Measurements from ENCODE around the gene FBXO30. TPM values are rescaled to one million over a fixed set of nuclear protein-coding genes. Genes with fewer than 3 reads are reported as not detected.

FBXO30 gene
- total and polyA plus RNA-seq, 9 of the 15 experiments (the other 6 are each of a cell fraction or from before 2014, with no cell fraction given), result 3.6 to 12.8 (median 7.1) TPM

DNA sequence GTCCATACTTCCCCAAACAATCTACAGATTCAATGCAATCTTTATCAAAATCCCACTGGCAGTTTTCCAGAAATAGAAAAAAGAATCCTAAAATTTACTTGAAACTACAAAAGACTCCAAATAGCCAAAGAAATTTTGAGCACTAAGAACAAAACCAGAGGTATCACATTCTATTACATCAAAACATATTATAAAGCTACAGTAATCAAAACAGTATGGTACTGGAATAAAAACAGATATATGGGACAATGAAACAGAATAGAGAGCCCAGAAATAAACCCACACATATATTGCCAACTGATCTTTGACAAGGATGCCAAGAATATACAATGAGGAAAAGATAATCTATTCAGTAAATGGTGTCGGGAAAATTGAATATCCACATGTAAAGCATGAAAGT lies 46.0 kb upstream of the FBXO30 start (continued):
- TF ChIP-seq, protein P1, sequence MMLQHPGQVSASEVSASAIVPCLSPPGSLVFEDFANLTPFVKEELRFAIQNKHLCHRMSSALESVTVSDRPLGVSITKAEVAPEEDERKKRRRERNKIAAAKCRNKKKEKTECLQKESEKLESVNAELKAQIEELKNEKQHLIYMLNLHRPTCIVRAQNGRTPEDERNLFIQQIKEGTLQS (IDR thresholded peaks at IDR 0.05), result no peak
- TF ChIP-seq, protein P1 (CRISPR knock-in tag; conservative IDR thresholded peaks at IDR 0.05), result no peak
- TF ChIP-seq TGIF2 (CRISPR knock-in tag; IDR thresholded peaks at IDR 0.05) (no peak), ZNF282 (CRISPR knock-in tag; IDR thresholded peaks at IDR 0.05) (no peak), U2AF1 (optimal IDR thresholded peaks at IDR 0.05; ENCODE audit: low read depth, low read length) (no peak)
- TF ChIP-seq, protein P2, sequence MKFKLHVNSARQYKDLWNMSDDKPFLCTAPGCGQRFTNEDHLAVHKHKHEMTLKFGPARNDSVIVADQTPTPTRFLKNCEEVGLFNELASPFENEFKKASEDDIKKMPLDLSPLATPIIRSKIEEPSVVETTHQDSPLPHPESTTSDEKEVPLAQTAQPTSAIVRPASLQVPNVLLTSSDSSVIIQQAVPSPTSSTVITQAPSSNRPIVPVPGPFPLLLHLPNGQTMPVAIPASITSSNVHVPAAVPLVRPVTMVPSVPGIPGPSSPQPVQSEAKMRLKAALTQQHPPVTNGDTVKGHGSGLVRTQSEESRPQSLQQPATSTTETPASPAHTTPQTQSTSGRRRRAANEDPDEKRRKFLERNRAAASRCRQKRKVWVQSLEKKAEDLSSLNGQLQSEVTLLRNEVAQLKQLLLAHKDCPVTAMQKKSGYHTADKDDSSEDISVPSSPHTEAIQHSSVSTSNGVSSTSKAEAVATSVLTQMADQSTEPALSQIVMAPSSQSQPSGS (CRISPR knock-in tag; IDR thresholded peaks at IDR 0.05), result no peak
- TF ChIP-seq, protein P3, sequence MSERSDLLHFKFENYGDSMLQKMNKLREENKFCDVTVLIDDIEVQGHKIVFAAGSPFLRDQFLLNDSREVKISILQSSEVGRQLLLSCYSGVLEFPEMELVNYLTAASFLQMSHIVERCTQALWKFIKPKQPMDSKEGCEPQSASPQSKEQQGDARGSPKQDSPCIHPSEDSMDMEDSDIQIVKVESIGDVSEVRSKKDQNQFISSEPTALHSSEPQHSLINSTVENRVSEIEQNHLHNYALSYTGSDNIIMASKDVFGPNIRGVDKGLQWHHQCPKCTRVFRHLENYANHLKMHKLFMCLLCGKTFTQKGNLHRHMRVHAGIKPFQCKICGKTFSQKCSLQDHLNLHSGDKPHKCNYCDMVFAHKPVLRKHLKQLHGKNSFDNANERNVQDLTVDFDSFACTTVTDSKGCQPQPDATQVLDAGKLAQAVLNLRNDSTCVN (CRISPR knock-in tag; IDR thresholded peaks at IDR 0.05), result no peak

DNA sequence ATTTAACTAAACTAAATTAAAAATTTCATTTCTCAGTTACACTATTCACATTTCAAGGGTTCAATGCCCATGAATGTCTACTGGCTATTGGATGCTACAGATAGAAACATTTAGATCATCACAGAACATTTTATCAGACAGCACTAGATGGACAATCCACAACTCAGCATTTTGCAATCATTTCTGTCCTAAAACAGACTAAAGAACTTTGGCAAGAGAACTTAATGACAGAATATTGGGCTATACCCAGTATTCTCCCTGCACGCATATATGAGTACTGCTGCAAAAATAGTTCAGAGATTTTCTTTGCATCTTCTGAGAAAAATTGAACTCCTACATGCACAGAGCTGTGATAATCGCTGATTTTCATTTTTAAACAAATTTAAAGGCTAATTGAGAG lies 36.1 kb upstream of the FBXO30 start:
- Histone ChIP-seq H3K9me3 (replicated peaks; ENCODE audit: control insufficient read depth, insufficient read depth, low read depth, low read length) (no peaks in the 10 kb centered on the region), H4K20me1 (replicated peaks; ENCODE audit: control insufficient read depth, insufficient read depth, low read length) (no peaks in the 10 kb centered on the region), H3K9me1 (ENCODE audit: control insufficient read depth, insufficient read depth, low read length) (no peaks in the 10 kb centered on the region), H3K27ac (ENCODE audit: extremely low read depth, low read depth, low read length) (no peak overlapping the region), H2AFZ (ENCODE audit: low read depth, low read length) (no peak overlapping the region), H3K9ac (ENCODE audit: insufficient read depth in 1 of 2, low read depth in 2 of 2, low read length in 2 of 2) (no peak overlapping the region), H3K4me1 (replicated peaks in 1 of 2; ENCODE audit: control insufficient read depth in 2 of 2, insufficient read depth in 2 of 2, low read length in 2 of 2) (no peaks in the 10 kb centered on the region), H3K79me2 (ENCODE audit: control insufficient read depth, insufficient read depth, low read length) (no peaks in the 10 kb centered on the region), H3K36me3 (ENCODE audit: control insufficient read depth, insufficient read depth, low read length) (no peaks in the 10 kb centered on the region), H3K27me3 (ENCODE audit: control insufficient read depth in 2 of 2, insufficient read depth in 2 of 2, low read length in 2 of 2) (no peaks in the 10 kb centered on the region), H3K4me3 (no peak overlapping the region), H3K4me2 (ENCODE audit: insufficient read depth, low read length) (no peak overlapping the region)
- no peak for ATAC-seq
- FAIRE-seq, result no peak
- BruUV-seq (replicated peaks), result no TSS peak
- intact Hi-C loops (cut with micrococcal nuclease), result no loop called here
- no peak for DNase-seq (ENCODE audit: extremely low read depth in 1 of 4, low spot score in 3 of 4)
- in situ Hi-C loops (cut with MboI), result no loop called here
- WGBS (ENCODE audit: insufficient coverage, low coverage, missing lambda C conversion rate), result 39% methylated on average over 2 of the region's 2 CpGs
- ChIA-PET POLR2A (interaction anchor here (0.6 kb wide), 1 partner anchor 36 kb away, joined by 3 read pairs; no protein-coding TSS in a partner anchor), CTCF (ENCODE audit: low intra/inter-chr PET ratio) (no interaction called here)
- TF ChIP-seq, protein P4, sequence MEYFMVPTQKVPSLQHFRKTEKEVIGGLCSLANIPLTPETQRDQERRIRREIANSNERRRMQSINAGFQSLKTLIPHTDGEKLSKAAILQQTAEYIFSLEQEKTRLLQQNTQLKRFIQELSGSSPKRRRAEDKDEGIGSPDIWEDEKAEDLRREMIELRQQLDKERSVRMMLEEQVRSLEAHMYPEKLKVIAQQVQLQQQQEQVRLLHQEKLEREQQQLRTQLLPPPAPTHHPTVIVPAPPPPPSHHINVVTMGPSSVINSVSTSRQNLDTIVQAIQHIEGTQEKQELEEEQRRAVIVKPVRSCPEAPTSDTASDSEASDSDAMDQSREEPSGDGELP (CRISPR knock-in tag; IDR thresholded peaks at IDR 0.05; ENCODE audit: borderline replicate concordance), result no peak
- no peak for TF ChIP-seq SMARCA5 (IDR thresholded peaks at IDR 0.05)
- no peak for TF ChIP-seq CBFA2T3 (IDR thresholded peaks at IDR 0.05)
- TF ChIP-seq CCAR2 (IDR thresholded peaks at IDR 0.05; ENCODE audit: low read depth, low read length), result no peak
- TF ChIP-seq ZBTB8A (IDR thresholded peaks at IDR 0.05; ENCODE audit: partially characterized antibody), result no peak
- no peak for TF ChIP-seq ZNF24 (IDR thresholded peaks at IDR 0.05)
- TF ChIP-seq, protein P5, sequence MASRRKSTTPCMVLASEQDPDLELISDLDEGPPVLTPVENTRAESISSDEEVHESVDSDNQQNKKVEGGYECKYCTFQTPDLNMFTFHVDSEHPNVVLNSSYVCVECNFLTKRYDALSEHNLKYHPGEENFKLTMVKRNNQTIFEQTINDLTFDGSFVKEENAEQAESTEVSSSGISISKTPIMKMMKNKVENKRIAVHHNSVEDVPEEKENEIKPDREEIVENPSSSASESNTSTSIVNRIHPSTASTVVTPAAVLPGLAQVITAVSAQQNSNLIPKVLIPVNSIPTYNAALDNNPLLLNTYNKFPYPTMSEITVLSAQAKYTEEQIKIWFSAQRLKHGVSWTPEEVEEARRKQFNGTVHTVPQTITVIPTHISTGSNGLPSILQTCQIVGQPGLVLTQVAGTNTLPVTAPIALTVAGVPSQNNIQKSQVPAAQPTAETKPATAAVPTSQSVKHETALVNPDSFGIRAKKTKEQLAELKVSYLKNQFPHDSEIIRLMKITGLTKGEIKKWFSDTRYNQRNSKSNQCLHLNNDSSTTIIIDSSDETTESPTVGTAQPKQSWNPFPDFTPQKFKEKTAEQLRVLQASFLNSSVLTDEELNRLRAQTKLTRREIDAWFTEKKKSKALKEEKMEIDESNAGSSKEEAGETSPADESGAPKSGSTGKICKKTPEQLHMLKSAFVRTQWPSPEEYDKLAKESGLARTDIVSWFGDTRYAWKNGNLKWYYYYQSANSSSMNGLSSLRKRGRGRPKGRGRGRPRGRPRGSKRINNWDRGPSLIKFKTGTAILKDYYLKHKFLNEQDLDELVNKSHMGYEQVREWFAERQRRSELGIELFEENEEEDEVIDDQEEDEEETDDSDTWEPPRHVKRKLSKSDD (conservative IDR thresholded peaks at IDR 0.05; ENCODE audit: low read length), result no peak
- TF ChIP-seq ARNT (IDR thresholded peaks at IDR 0.05), result no peak

All from K562 (cell line).